Type B pancreatic cell (in vitro differentiated cells): Measurements from ENCODE around the gene ITSN2. TPM values are rescaled to one million over a fixed set of nuclear protein-coding genes. Genes with fewer than 3 reads are reported as not detected.
"Not testable (repeated sequence)": the region's sequence is repeated elsewhere in the genome, so short reads cannot be mapped to it uniquely, and the experiment has no call there.

Experiments used
- DNase-seq: peaks from one replicate; pipeline ENCODE4 v3.0.0; 2021; ENCODE audit warnings: mixed read lengths; ENCODE audit not compliant: unreplicated experiment; ENCODE audit errors: extremely low spot score
- H3K27ac Mint-ChIP-seq: 2 replicates; pipeline ENCODE4 v1.8.0; 2021; ENCODE audit warnings: mild to moderate bottlenecking, mixed read lengths
- H3K27me3 Mint-ChIP-seq: 2 replicates; pipeline ENCODE4 v1.8.0; 2021; ENCODE audit warnings: mixed read lengths
- H3K36me3 Mint-ChIP-seq: 2 replicates; pipeline ENCODE4 v1.8.0; 2021; ENCODE audit warnings: mixed read lengths
- H3K4me1 Mint-ChIP-seq: one replicate; pipeline ENCODE4 v1.8.0; 2021; ENCODE audit warnings: mixed read lengths; ENCODE audit not compliant: unreplicated experiment
- H3K4me3 Mint-ChIP-seq: 2 replicates; pipeline ENCODE4 v1.8.0; 2021; ENCODE audit warnings: mild to moderate bottlenecking, mixed read lengths
- H3K9me3 Mint-ChIP-seq: 2 replicates; pipeline ENCODE4 v1.8.0; 2021; ENCODE audit warnings: mixed read lengths
- CTCF ChIP-seq: fragments of 200-600 bp; sonication (generic); conservative IDR thresholded peaks from 2 replicates; pipeline ENCODE4 v1.5.0; 2021; ENCODE audit warnings: antibody characterized with exemption, mild to moderate bottlenecking
- total RNA-seq: library from RNA; stranded (reverse); gene quantifications from 2 replicates; pipeline ENCODE4 v1.2.1, GENCODE V29; 2021; ENCODE audit warnings: low replicate concordance

The ITSN2 gene
- total RNA-seq, 1 donor from 2014 or later = 18.9 TPM

- no peak for TF ChIP-seq CTCF
- Mint-ChIP-seq H3K4me1 (no peaks in the 10 kb centered on the region), H3K9me3 (no peaks in the 10 kb centered on the region), H3K27ac (no peak overlapping the region), H3K27me3 (no peaks in the 10 kb centered on the region), H3K36me3 (no peaks in the 10 kb centered on the region), H3K4me3 (no peak overlapping the region)
- DNase-seq = no peak
Measured at GRCh38 chr2:24345937-24346336, 14.4 kb downstream of the ITSN2 start.

GRCh38 chr2:24343225-24343882, 17.0 kb downstream of the ITSN2 start:
- Mint-ChIP-seq H3K36me3 (no peaks in the 10 kb centered on the region), H3K27me3 (no peaks in the 10 kb centered on the region), H3K4me3 (no peak overlapping the region), H3K9me3 (no peaks in the 10 kb centered on the region), H3K27ac (no peak overlapping the region), H3K4me1 (peaks cover under 1% of the 10 kb centered on the region)
- no peak for DNase-seq
- no peak for TF ChIP-seq CTCF

- no peak for TF ChIP-seq CTCF
- no peak overlapping the region for H3K4me3 Mint-ChIP-seq
- no peaks in the 10 kb centered on the region for H3K9me3 Mint-ChIP-seq
- no peak for DNase-seq
- no peaks in the 10 kb centered on the region for H3K27me3 Mint-ChIP-seq
- H3K4me1 Mint-ChIP-seq = peaks cover 9% of the 10 kb centered on the region
- H3K36me3 Mint-ChIP-seq = no peaks in the 10 kb centered on the region
- no peak overlapping the region for H3K27ac Mint-ChIP-seq
Measured at GRCh38 chr2:24342110-24342910, 18.0 kb downstream of the ITSN2 start.

GRCh38 chr2:24339856-24340262, 20.5 kb downstream of the ITSN2 start:
- H3K27me3 Mint-ChIP-seq = no peaks in the 10 kb centered on the region
- no peak overlapping the region for H3K4me3 Mint-ChIP-seq
- H3K27ac Mint-ChIP-seq = no peak overlapping the region
- no peak for TF ChIP-seq CTCF
- H3K4me1 Mint-ChIP-seq = peaks cover 9% of the 10 kb centered on the region
- no peaks in the 10 kb centered on the region for H3K36me3 Mint-ChIP-seq
- H3K9me3 Mint-ChIP-seq = no peaks in the 10 kb centered on the region
- DNase-seq = no peak

GRCh38 chr2:24339098-24339497, 21.2 kb downstream of the ITSN2 start:
- H3K36me3 Mint-ChIP-seq, H3K4me3 Mint-ChIP-seq, H3K27me3 Mint-ChIP-seq, H3K9me3 Mint-ChIP-seq, DNase-seq, H3K4me1 Mint-ChIP-seq, H3K27ac Mint-ChIP-seq: not testable (repeated sequence)

GRCh38 chr2:24337890-24338289, 22.4 kb downstream of the ITSN2 start:
- no peak overlapping the region for H3K4me3 Mint-ChIP-seq
- H3K4me1 Mint-ChIP-seq = peaks cover 9% of the 10 kb centered on the region
- DNase-seq = no peak
- H3K27ac Mint-ChIP-seq = no peak overlapping the region
- H3K9me3 Mint-ChIP-seq = no peaks in the 10 kb centered on the region
- no peak for TF ChIP-seq CTCF
- H3K36me3 Mint-ChIP-seq = no peaks in the 10 kb centered on the region
- no peaks in the 10 kb centered on the region for H3K27me3 Mint-ChIP-seq
